Prostate gland (tissue), 2 donors: ENCODE results near the gene RYR1.

ENCODE experiments used
- POLR2A ChIP-seq: fragments of 450-650 bp; IDR thresholded peaks from one replicate; pipeline ENCODE4 v1.6.1; 2016; ENCODE audit warnings: antibody characterized with exemption, mild to moderate bottlenecking
- POLR2AphosphoS5 ChIP-seq: sonication (generic); formaldehyde crosslinking; IDR thresholded peaks from one replicate; pipeline ENCODE4 v1.6.1; 2017; ENCODE audit warnings: antibody characterized with exemption
- TF ChIP-seq, protein P1 (sequence below), 4 experiments: fragments of 200-600 bp in 2 of 4; fragments of 450-650 bp in 2 of 4; sonication (generic) in 2 of 4; IDR thresholded peaks; 1 replicate in 3 of 4; 2 replicates in 1 of 4; pipeline ENCODE4 v1.5.1; 2016 to 2019; ENCODE audit warnings: antibody characterized with exemption in 4 of 4, mild to moderate bottlenecking in 2 of 4, moderate library complexity in 2 of 4

DNA sequence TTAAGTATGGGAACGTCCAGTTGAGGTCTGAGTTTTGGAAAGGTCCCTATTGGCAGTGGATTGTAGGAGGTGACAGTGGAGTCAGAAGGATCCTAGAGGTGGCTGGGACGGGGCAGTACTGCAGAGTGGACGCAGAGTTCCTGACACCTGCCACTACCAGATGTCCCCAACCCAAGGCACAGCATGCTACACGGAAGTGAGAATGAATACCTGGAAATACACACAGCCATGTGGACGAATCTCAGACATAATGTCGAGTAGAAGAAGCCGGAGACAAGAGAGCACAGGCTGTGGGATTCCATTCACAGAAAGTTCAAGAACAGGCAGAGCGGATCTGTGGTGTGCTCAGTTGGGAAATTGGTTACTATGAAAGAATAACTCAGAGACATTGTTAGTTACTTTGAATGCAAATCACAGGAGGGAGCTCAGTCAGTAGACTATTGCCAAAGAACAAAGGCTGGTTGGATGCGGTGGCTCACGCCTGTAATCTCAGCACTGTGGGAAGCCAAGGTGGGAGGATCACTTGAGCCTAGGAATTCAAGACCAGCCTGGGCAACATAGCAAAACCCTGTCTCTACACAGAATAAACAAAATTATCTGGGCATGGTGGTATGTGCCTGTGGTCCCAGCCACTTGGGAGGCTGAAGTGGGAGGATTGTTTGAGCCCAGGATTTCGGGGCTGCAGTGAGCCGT is 37.4 kb downstream of the RYR1 start:
- TF ChIP-seq POLR2A: no peak
- TF ChIP-seq, protein P1, sequence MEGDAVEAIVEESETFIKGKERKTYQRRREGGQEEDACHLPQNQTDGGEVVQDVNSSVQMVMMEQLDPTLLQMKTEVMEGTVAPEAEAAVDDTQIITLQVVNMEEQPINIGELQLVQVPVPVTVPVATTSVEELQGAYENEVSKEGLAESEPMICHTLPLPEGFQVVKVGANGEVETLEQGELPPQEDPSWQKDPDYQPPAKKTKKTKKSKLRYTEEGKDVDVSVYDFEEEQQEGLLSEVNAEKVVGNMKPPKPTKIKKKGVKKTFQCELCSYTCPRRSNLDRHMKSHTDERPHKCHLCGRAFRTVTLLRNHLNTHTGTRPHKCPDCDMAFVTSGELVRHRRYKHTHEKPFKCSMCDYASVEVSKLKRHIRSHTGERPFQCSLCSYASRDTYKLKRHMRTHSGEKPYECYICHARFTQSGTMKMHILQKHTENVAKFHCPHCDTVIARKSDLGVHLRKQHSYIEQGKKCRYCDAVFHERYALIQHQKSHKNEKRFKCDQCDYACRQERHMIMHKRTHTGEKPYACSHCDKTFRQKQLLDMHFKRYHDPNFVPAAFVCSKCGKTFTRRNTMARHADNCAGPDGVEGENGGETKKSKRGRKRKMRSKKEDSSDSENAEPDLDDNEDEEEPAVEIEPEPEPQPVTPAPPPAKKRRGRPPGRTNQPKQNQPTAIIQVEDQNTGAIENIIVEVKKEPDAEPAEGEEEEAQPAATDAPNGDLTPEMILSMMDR (IDR thresholded peaks at IDR 0.05): no peak
- no peak for TF ChIP-seq POLR2AphosphoS5
